Tibial nerve (tissue), 4 donors: ENCODE data around the gene NKX3-2. TPM values are rescaled to one million over a fixed set of nuclear protein-coding genes. Genes with fewer than 3 reads are reported as not detected.

Experiments
- DNase-seq, 2 donors: peaks; one replicate each; pipeline ENCODE4 v3.0.0-alpha.2; 2019; ENCODE audit warnings: low spot score in 2 of 2
- H3K27ac ChIP-seq, 4 donors: fragments of 200-600 bp; sonication (generic) in 3 of 4; one replicate each; pipeline ENCODE4 v1.5.1; 2017 to 2019; ENCODE audit warnings: mild to moderate bottlenecking in 1 of 4
- H3K27me3 ChIP-seq, 2 donors: fragments of 200-600 bp; sonication (generic) in 1 of 2; one replicate each; pipeline versions ENCODE4 v1.5.1 to v1.6.0; 2017 to 2019
- H3K36me3 ChIP-seq, 3 donors: fragments of 200-600 bp; sonication (generic); one replicate each; pipeline ENCODE4 v1.5.1; 2018 to 2019
- H3K4me1 ChIP-seq, 4 donors: fragments of 200-600 bp; sonication (generic) in 3 of 4; one replicate each; pipeline ENCODE4 v1.5.1; 2017 to 2019
- H3K4me3 ChIP-seq, 4 donors: fragments of 200-600 bp; sonication (generic) in 3 of 4; one replicate each; pipeline ENCODE4 v1.5.1; 2017 to 2019; ENCODE audit warnings: mild to moderate bottlenecking in 1 of 4, moderate library complexity in 1 of 4
- H3K9me3 ChIP-seq, 4 donors: fragments of 200-600 bp; sonication (generic) in 3 of 4; one replicate each; pipeline ENCODE4 v1.5.1; 2017 to 2019
- CTCF ChIP-seq, 5 experiments: fragments of 200-600 bp in 3 of 5; fragments of 450-650 bp in 2 of 5; sonication (generic) in 3 of 5; IDR thresholded peaks; one replicate each; pipeline ENCODE4 v1.5.1; 2016 to 2019; ENCODE audit warnings: antibody characterized with exemption in 5 of 5, mild to moderate bottlenecking in 3 of 5, moderate library complexity in 2 of 5
- EP300 ChIP-seq, 2 donors: sonication (generic); formaldehyde crosslinking; IDR thresholded peaks; one replicate each; pipeline ENCODE4 v1.6.1; 2017; ENCODE audit warnings: antibody characterized with exemption in 2 of 2, mild to moderate bottlenecking in 1 of 2
- POLR2A ChIP-seq, 2 donors: fragments of 450-650 bp; IDR thresholded peaks; one replicate each; pipeline ENCODE4 v1.6.1; 2017; ENCODE audit warnings: antibody characterized with exemption in 2 of 2, mild to moderate bottlenecking in 2 of 2, moderate library complexity in 2 of 2
- WGBS, 2 donors: methylation state at CpG; one replicate each; pipeline ENCODE4 v1.1.5; 2018; 5-methylcytosine and 5-hydroxymethylcytosine counted together
- total RNA-seq, 4 donors: library from RNA; depleted of rRNA; stranded (reverse); fragments of >200 nt; gene quantifications; one replicate each; pipeline ENCODE4 v1.1.0, GENCODE V29; 2016

The NKX3-2 gene
- total RNA-seq, 4 donors from 2014 or later: 0.22 to 0.84 (median 0.30) TPM; not detected in 1

- H3K4me3 ChIP-seq: no peak overlapping the region
- peaks cover 6 to 91% of the 10 kb centered on the region in 2 donors for H3K27me3 ChIP-seq
- H3K27ac ChIP-seq: no peak overlapping the region
- peaks cover 0 to 37% (median 0%) of the 10 kb centered on the region in 4 donors for H3K4me1 ChIP-seq
- no peak for DNase-seq
- TF ChIP-seq POLR2A (IDR thresholded peaks at IDR 0.05): no peak
- no peak for TF ChIP-seq CTCF (IDR thresholded peaks at IDR 0.05)
- no peak for TF ChIP-seq EP300 (IDR thresholded peaks at IDR 0.05)
- peaks cover 0 to 8% (median 0%) of the 10 kb centered on the region in 3 donors for H3K36me3 ChIP-seq
- peaks cover 0 to 23% (median 8%) of the 10 kb centered on the region in 4 donors for H3K9me3 ChIP-seq
- WGBS, 2 donors: 8 to 14% methylated on average over 35 to 36 of the region's 36 CpGs
Observed at GRCh38 chr4:13524504-13525243, 19.6 kb downstream of the NKX3-2 start.

- peaks cover 0 to 8% (median 0%) of the 10 kb centered on the region in 3 donors for H3K36me3 ChIP-seq
- WGBS, 2 donors: 15 to 16% methylated on average over 48 to 58 of the region's 59 CpGs
- no peak overlapping the region for H3K4me3 ChIP-seq
- no peak overlapping the region for H3K27ac ChIP-seq
- no peak for TF ChIP-seq CTCF (IDR thresholded peaks at IDR 0.05)
- no peak for TF ChIP-seq EP300 (IDR thresholded peaks at IDR 0.05)
- TF ChIP-seq POLR2A (IDR thresholded peaks at IDR 0.05): no peak
- peaks cover 0 to 30% (median 0%) of the 10 kb centered on the region in 4 donors for H3K4me1 ChIP-seq
- peaks cover 0 to 87% of the 10 kb centered on the region in 2 donors for H3K27me3 ChIP-seq
- DNase-seq: no peak
- peaks cover 0 to 23% (median 8%) of the 10 kb centered on the region in 4 donors for H3K9me3 ChIP-seq
Observed at GRCh38 chr4:13523591-13524503, 20.5 kb downstream of the NKX3-2 start.

GRCh38 chr4:13523105-13523477 lies 21.2 kb downstream of the NKX3-2 start:
- TF ChIP-seq EP300 (IDR thresholded peaks at IDR 0.05) (no peak), CTCF (IDR thresholded peaks at IDR 0.05) (no peak), POLR2A (IDR thresholded peaks at IDR 0.05) (no peak)
- H3K27ac ChIP-seq: no peak overlapping the region
- H3K4me1 ChIP-seq: peaks cover 0 to 22% (median 0%) of the 10 kb centered on the region in 4 donors
- peaks cover 0 to 23% (median 8%) of the 10 kb centered on the region in 4 donors for H3K9me3 ChIP-seq
- peaks cover 0 to 80% of the 10 kb centered on the region in 2 donors for H3K27me3 ChIP-seq
- WGBS, 2 donors: 7 to 9% methylated on average over 15 to 17 of the region's 17 CpGs
- DNase-seq: no peak
- H3K36me3 ChIP-seq: peaks cover 0 to 8% (median 0%) of the 10 kb centered on the region in 3 donors
- H3K4me3 ChIP-seq: no peak overlapping the region

- Histone ChIP-seq H3K36me3 (peaks cover 0 to 8% (median 0%) of the 10 kb centered on the region in 3 donors), H3K4me3 (peak overlapping the region in 1 of 4 donors; percentile 11), H3K4me1 (peaks cover 0 to 16% (median 0%) of the 10 kb centered on the region in 4 donors), H3K27me3 (peaks cover 0 to 74% of the 10 kb centered on the region in 2 donors), H3K9me3 (peaks cover 0 to 23% (median 8%) of the 10 kb centered on the region in 4 donors), H3K27ac (no peak overlapping the region)
- no peak for DNase-seq
- 6 to 7% methylated on average over 30 to 46 of the region's 49 CpGs for WGBS, 2 donors
- TF ChIP-seq POLR2A (IDR thresholded peaks at IDR 0.05) (no peak), EP300 (IDR thresholded peaks at IDR 0.05) (no peak), CTCF (IDR thresholded peaks at IDR 0.05) (no peak)
Observed at GRCh38 chr4:13522282-13523104, 21.8 kb downstream of the NKX3-2 start.
